ENCODE measurements around the gene NT5C1A. TPM values are rescaled to one million over a fixed set of nuclear protein-coding genes. Genes with fewer than 3 reads are reported as not detected.

The NT5C1A gene
- total and polyA plus RNA-seq, 2 experiments from 2014 or later: not detected

- TF ChIP-seq EZH2phosphoT487 (IDR thresholded peaks at IDR 0.05; ENCODE audit: insufficient read depth, low read depth): no peak
- no peak for TF ChIP-seq EZH2 (IDR thresholded peaks at IDR 0.05; ENCODE audit: insufficient read depth, poor library complexity, severe bottlenecking)
- no peak overlapping the region for H3K9ac ChIP-seq
- 0 out of 2 replicates have a peak, but pooled peaks cover 7% of the 10 kb centered on the region for H3K27me3 ChIP-seq (replicated peaks; ENCODE audit: insufficient read depth)
- H3K4me1 ChIP-seq (ENCODE audit: insufficient read depth): no peaks in the 10 kb centered on the region
- no peaks in the 10 kb centered on the region for H3K9me3 ChIP-seq (ENCODE audit: low read depth)
- no peak for DNase-seq
- in situ Hi-C loops (cut with MboI): loop anchor here (5.0 kb wide), 1 partner anchor 35 kb away; no protein-coding TSS in a partner anchor
- no peaks in the 10 kb centered on the region for H3K9me2 ChIP-seq (ENCODE audit: insufficient read depth)
- no peaks in the 10 kb centered on the region for H3K79me2 ChIP-seq (ENCODE audit: insufficient read depth)
- no peak overlapping the region for H2AFZ ChIP-seq
- no peak overlapping the region for H3K4me3 ChIP-seq
- no peak overlapping the region for H3K27ac ChIP-seq
- no peak overlapping the region for H3K4me2 ChIP-seq (ENCODE audit: unreplicated experiment)
- 0 out of 2 replicates have a peak, but pooled peaks cover 5% of the 10 kb centered on the region for H3F3A ChIP-seq (ENCODE audit: insufficient read depth)
- no peaks in the 10 kb centered on the region for H3K36me3 ChIP-seq (ENCODE audit: low read depth)
- H4K20me1 ChIP-seq (ENCODE audit: insufficient read depth): no peaks in the 10 kb centered on the region
- WGBS, 2 experiments (ENCODE audit: low coverage in 1 of 2, low lambda C conversion rate in 2 of 2, missing lambda C conversion rate in 2 of 2): 67 to 82% methylated on average over 2 of the region's 2 CpGs
These were observed 19.4 kb downstream of the NT5C1A start for GRCh38 chr1:39652554-39652953.

- no peak for DNase-seq
- WGBS, 2 experiments (ENCODE audit: low coverage in 1 of 2, low lambda C conversion rate in 2 of 2, missing lambda C conversion rate in 2 of 2): 81 to 85% methylated on average over 6 of the region's 6 CpGs
These were observed 19.8 kb downstream of the NT5C1A start for GRCh38 chr1:39652105-39652504.

DNA sequence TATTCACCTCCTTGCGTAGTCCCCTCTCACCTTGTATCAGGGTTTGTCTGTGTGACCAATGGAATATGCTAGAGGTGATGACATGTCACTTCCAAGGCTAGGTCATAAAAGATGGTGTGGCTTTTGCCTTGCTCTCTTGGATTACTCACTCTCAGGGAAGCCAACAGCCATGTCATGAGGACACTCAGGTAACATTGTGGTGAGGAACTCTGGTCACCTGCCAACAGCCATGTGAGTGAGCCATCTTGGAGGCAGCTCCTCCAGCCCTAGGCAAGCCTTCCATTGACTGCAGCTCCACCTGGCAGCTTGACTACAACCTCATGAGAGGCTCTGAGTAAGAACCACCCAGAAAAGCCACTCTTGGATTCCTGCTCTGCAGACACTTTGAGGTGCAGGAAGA is 21.5 kb downstream of the NT5C1A start:
- H3K4me3 ChIP-seq: no peak overlapping the region
- H3K79me2 ChIP-seq (ENCODE audit: insufficient read depth): no peaks in the 10 kb centered on the region
- no peak for TF ChIP-seq EZH2 (IDR thresholded peaks at IDR 0.05; ENCODE audit: insufficient read depth, poor library complexity, severe bottlenecking)
- no peak for TF ChIP-seq EZH2phosphoT487 (IDR thresholded peaks at IDR 0.05; ENCODE audit: insufficient read depth, low read depth)
- no peaks in the 10 kb centered on the region for H3K9me3 ChIP-seq (ENCODE audit: low read depth)
- H3K9me2 ChIP-seq (ENCODE audit: insufficient read depth): no peaks in the 10 kb centered on the region
- H3K4me1 ChIP-seq (ENCODE audit: insufficient read depth): peaks cover 9% of the 10 kb centered on the region; the same call in 1 of the 2 replicates
- no peaks in the 10 kb centered on the region for H4K20me1 ChIP-seq (ENCODE audit: insufficient read depth)
- in situ Hi-C loops (cut with MboI): loop anchor here (5.0 kb wide), 1 partner anchor 33 kb away; no protein-coding TSS in a partner anchor
- H3F3A ChIP-seq (ENCODE audit: insufficient read depth): no peaks in the 10 kb centered on the region
- H3K9ac ChIP-seq: no peak overlapping the region
- no peaks in the 10 kb centered on the region for H3K36me3 ChIP-seq (ENCODE audit: low read depth)
- no peak overlapping the region for H3K27ac ChIP-seq
- no peak overlapping the region for H2AFZ ChIP-seq
- H3K27me3 ChIP-seq (replicated peaks; ENCODE audit: insufficient read depth): 0 out of 2 replicates have a peak, but pooled peaks cover 7% of the 10 kb centered on the region
- WGBS, 2 experiments (ENCODE audit: low coverage in 1 of 2, low lambda C conversion rate in 2 of 2, missing lambda C conversion rate in 2 of 2): 81 to 93% methylated on average over 1 of the region's 1 CpG
- no peak for DNase-seq
- no peak overlapping the region for H3K4me2 ChIP-seq (ENCODE audit: unreplicated experiment)

More at GRCh38 chr1:39652105-39652504, 19.8 kb downstream of the NT5C1A start:
- H3K27ac ChIP-seq: no peak overlapping the region
- no peak overlapping the region for H3K4me3 ChIP-seq
- no peaks in the 10 kb centered on the region for H3K9me2 ChIP-seq (ENCODE audit: insufficient read depth)
- H3K4me1 ChIP-seq (ENCODE audit: insufficient read depth): no peaks in the 10 kb centered on the region
- H2AFZ ChIP-seq: no peak overlapping the region
- H3K79me2 ChIP-seq (ENCODE audit: insufficient read depth): no peaks in the 10 kb centered on the region
- H3K27me3 ChIP-seq (replicated peaks; ENCODE audit: insufficient read depth): 0 out of 2 replicates have a peak, but pooled peaks cover 7% of the 10 kb centered on the region
- no peak for TF ChIP-seq EZH2phosphoT487 (IDR thresholded peaks at IDR 0.05; ENCODE audit: insufficient read depth, low read depth)
- no peak for TF ChIP-seq EZH2 (IDR thresholded peaks at IDR 0.05; ENCODE audit: insufficient read depth, poor library complexity, severe bottlenecking)
- in situ Hi-C loops (cut with MboI): loop anchor here (5.0 kb wide), 1 partner anchor 35 kb away; no protein-coding TSS in a partner anchor
- H3K36me3 ChIP-seq (ENCODE audit: low read depth): no peaks in the 10 kb centered on the region
- no peaks in the 10 kb centered on the region for H4K20me1 ChIP-seq (ENCODE audit: insufficient read depth)
- H3K4me2 ChIP-seq (ENCODE audit: unreplicated experiment): no peak overlapping the region
- no peak overlapping the region for H3K9ac ChIP-seq
- no peaks in the 10 kb centered on the region for H3K9me3 ChIP-seq (ENCODE audit: low read depth)
- 0 out of 2 replicates have a peak, but pooled peaks cover under 1% of the 10 kb centered on the region for H3F3A ChIP-seq (ENCODE audit: insufficient read depth)

- 0 out of 2 replicates have a peak, but pooled peaks cover 7% of the 10 kb centered on the region for H3K27me3 ChIP-seq (replicated peaks; ENCODE audit: insufficient read depth)
- WGBS, 2 experiments (ENCODE audit: low coverage in 1 of 2, low lambda C conversion rate in 2 of 2, missing lambda C conversion rate in 2 of 2): 79 to 80% methylated on average over 2 of the region's 2 CpGs
- no peak overlapping the region for H3K27ac ChIP-seq
- H4K20me1 ChIP-seq (ENCODE audit: insufficient read depth): no peaks in the 10 kb centered on the region
- no peaks in the 10 kb centered on the region for H3F3A ChIP-seq (ENCODE audit: insufficient read depth)
- no peaks in the 10 kb centered on the region for H3K79me2 ChIP-seq (ENCODE audit: insufficient read depth)
- H3K4me3 ChIP-seq: no peak overlapping the region
- no peak overlapping the region for H3K9ac ChIP-seq
- TF ChIP-seq EZH2phosphoT487 (IDR thresholded peaks at IDR 0.05; ENCODE audit: insufficient read depth, low read depth): no peak
- no peak for TF ChIP-seq EZH2 (IDR thresholded peaks at IDR 0.05; ENCODE audit: insufficient read depth, poor library complexity, severe bottlenecking)
- no peaks in the 10 kb centered on the region for H3K9me2 ChIP-seq (ENCODE audit: insufficient read depth)
- H3K9me3 ChIP-seq (ENCODE audit: low read depth): no peaks in the 10 kb centered on the region
- no peak for DNase-seq
- H3K4me2 ChIP-seq (ENCODE audit: unreplicated experiment): no peak overlapping the region
- no peak overlapping the region for H2AFZ ChIP-seq
- in situ Hi-C loops (cut with MboI): loop anchor here (5.0 kb wide), 1 partner anchor 32 kb away; no protein-coding TSS in a partner anchor
- no peaks in the 10 kb centered on the region for H3K36me3 ChIP-seq (ENCODE audit: low read depth)
- H3K4me1 ChIP-seq (ENCODE audit: insufficient read depth): peaks cover 9% of the 10 kb centered on the region; the same call in 1 of the 2 replicates
These were observed 22.2 kb downstream of the NT5C1A start for GRCh38 chr1:39649636-39650185.

Measured in GM23248 (cell line).